ENCODE results near the gene CTBP1. TPM values are rescaled to one million over a fixed set of nuclear protein-coding genes. Genes with fewer than 3 reads are reported as not detected.

CTBP1 gene
- total RNA-seq, 1 donor from 2014 or later, result 112 TPM

- H3K9me3 ChIP-seq (replicated peaks), result no peaks in the 10 kb centered on the region
- H3K4me1 ChIP-seq, result peaks cover 45% of the 10 kb centered on the region
- peak; percentile 11 for DNase-seq
- peak overlapping the region; percentile 29 for H3K4me3 ChIP-seq
- no peaks in the 10 kb centered on the region for H3K27me3 ChIP-seq (ENCODE audit: low read depth)
- peaks cover 79% of the 10 kb centered on the region for H3K36me3 ChIP-seq
- H3K27ac ChIP-seq (replicated peaks), result peak overlapping the region; percentile 83
- TF ChIP-seq CTCF (IDR thresholded peaks at IDR 0.05; ENCODE audit: borderline replicate concordance), result no peak
- intact Hi-C loops (cut with micrococcal nuclease), result no loop called here
Observed at GRCh38 chr4:1234811-1235292, 14.1 kb downstream of the CTBP1 start.

GRCh38 chr4:1234309-1234695, 14.6 kb downstream of the CTBP1 start:
- peak; percentile 22 for DNase-seq
- peak overlapping the region; percentile 83 for H3K27ac ChIP-seq (replicated peaks)
- H3K4me3 ChIP-seq, result peak overlapping the region; percentile 29
- no peaks in the 10 kb centered on the region for H3K9me3 ChIP-seq (replicated peaks)
- peaks cover 40% of the 10 kb centered on the region for H3K4me1 ChIP-seq
- no peak for TF ChIP-seq CTCF (IDR thresholded peaks at IDR 0.05; ENCODE audit: borderline replicate concordance)
- intact Hi-C loops (cut with micrococcal nuclease), result no loop called here
- peaks cover 79% of the 10 kb centered on the region for H3K36me3 ChIP-seq
- H3K27me3 ChIP-seq (ENCODE audit: low read depth), result no peaks in the 10 kb centered on the region

- H3K4me3 ChIP-seq, result peak overlapping the region; percentile 29
- TF ChIP-seq CTCF (IDR thresholded peaks at IDR 0.05; ENCODE audit: borderline replicate concordance), result peak; percentile 53
Observed at GRCh38 chr4:1233641-1234308, 15.2 kb downstream of the CTBP1 start.

GRCh38 chr4:1232661-1233621, 16.0 kb downstream of the CTBP1 start:
- Histone ChIP-seq H3K4me3 (peak overlapping the region; percentile 29), H3K4me1 (peaks cover 35% of the 10 kb centered on the region), H3K27ac (replicated peaks) (peak overlapping the region; percentile 83), H3K9me3 (replicated peaks) (no peaks in the 10 kb centered on the region), H3K27me3 (ENCODE audit: low read depth) (no peaks in the 10 kb centered on the region), H3K36me3 (peaks cover 81% of the 10 kb centered on the region)
- peak; percentile 66 for DNase-seq
- intact Hi-C loops (cut with micrococcal nuclease), result no loop called here
- no peak for TF ChIP-seq CTCF (IDR thresholded peaks at IDR 0.05; ENCODE audit: borderline replicate concordance)

More at GRCh38 chr4:1233641-1234308, 15.2 kb downstream of the CTBP1 start:
- intact Hi-C loops (cut with micrococcal nuclease), result no loop called here
- H3K27me3 ChIP-seq (ENCODE audit: low read depth), result no peaks in the 10 kb centered on the region
- peak; percentile 39 for DNase-seq
- no peaks in the 10 kb centered on the region for H3K9me3 ChIP-seq (replicated peaks)
- H3K36me3 ChIP-seq, result peaks cover 78% of the 10 kb centered on the region
- H3K27ac ChIP-seq (replicated peaks), result peak overlapping the region; percentile 83
- H3K4me1 ChIP-seq, result peaks cover 35% of the 10 kb centered on the region

- Histone ChIP-seq H3K27me3 (ENCODE audit: low read depth) (no peaks in the 10 kb centered on the region), H3K27ac (replicated peaks) (no peak overlapping the region), H3K36me3 (peaks cover 88% of the 10 kb centered on the region), H3K4me1 (peaks cover 37% of the 10 kb centered on the region), H3K4me3 (no peak overlapping the region), H3K9me3 (replicated peaks) (no peaks in the 10 kb centered on the region)
- no peak for DNase-seq
- intact Hi-C loops (cut with micrococcal nuclease), result no loop called here
- no peak for TF ChIP-seq CTCF (IDR thresholded peaks at IDR 0.05; ENCODE audit: borderline replicate concordance)
Observed at GRCh38 chr4:1231637-1232360, 17.1 kb downstream of the CTBP1 start.

All from left ventricle myocardium inferior (tissue), 1 donor.